ENCODE results near the gene SRCAP. TPM values are rescaled to one million over a fixed set of nuclear protein-coding genes. Genes with fewer than 3 reads are reported as not detected.

SRCAP gene
- total RNA-seq, 1 experiment from 2014 or later, result 6.2 TPM

- DNase-seq (ENCODE audit: low spot score), result peak; percentile 83
Measured at GRCh38 chr16:30775392-30776188, 76.6 kb downstream of the SRCAP start.

DNA sequence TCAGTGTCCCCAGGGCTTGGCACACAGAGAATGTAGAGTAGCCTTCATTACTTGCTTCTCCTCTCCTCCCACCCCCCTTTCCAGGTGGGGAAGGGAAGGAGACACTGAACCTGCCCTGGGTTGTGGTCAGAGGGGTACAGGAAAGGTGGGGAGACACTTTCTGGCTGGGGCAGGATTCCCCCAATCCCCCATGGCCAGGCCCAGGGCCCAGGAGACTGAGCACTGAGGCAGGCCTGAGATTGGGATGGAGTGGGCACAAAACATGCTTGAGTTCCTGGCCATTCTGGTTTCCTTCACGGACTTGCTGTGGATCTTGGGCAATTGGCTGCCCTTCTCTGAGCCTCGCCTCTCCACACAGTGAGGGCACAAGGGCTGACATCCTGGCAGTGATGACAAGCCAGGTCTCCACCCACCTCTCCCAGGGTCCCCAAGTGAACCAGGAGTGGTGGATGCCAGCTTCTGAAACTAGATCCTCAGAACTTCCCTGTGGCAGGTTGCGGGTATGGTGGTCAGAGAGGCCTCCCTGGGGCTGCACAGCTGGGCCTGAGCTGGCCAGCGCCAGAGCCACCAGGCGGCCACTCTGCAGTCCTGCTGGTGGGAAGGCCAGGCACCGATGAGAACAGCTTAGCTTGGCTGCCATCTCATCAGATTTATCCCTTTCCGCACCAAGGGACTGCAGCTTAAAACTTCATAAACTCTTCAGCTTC, 78.8 kb downstream of the SRCAP start:
- DNase-seq (ENCODE audit: low spot score), result peak; percentile 39

DNA sequence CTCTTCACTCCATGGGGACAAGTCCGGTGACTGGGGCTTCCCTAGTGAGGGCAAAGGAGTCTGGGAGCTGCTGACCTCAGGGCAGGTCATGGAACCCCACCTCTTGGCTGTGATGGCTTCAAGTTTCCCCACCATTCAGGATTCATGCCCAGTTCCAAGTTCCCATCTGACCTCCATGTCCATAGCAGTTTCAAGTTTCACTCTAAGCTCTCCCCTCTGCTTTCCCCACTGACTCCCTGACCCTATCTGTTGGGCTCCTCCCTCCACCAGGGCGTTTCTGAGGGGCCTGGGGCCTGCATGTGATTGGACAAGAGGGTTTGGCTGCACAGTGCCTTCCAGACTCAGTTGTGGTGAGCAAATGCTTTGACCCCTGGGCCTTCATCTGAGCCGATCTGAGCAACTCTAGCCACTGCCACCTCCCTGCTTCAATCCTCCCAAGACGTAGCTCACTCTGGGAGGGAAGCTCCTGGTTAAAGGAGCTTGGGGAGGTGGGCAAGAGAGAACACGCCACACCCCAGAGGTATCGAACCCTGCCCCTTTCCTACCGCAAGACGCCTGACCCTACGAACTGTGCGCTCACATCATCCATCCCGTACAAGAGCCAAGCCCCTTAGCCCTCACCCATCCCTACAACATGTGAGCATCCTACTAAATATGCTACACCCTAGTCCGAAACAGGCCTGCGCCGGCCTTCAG, 79.7 kb downstream of the SRCAP start:
- no peak for DNase-seq (ENCODE audit: low spot score)

DNA sequence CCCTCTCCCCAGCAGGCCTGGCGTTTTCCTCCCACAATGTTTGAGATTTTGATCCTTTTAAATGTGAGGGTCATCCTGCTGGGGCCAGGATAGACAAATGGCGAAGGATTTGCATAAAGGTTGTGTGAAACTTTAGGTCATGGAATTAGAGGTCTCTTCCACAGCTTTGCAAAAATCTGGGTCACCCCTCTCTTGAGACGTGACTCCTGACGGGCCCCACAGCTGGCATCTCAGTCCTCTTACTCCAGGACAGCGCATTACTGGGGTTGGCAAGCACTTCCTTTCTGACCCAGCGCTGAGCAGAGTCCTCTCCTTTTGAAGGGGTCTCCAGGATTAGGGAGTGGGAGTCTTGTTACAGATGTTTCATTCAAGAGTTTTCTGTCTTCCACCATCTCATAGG, 80.6 kb downstream of the SRCAP start:
- no peak for DNase-seq (ENCODE audit: low spot score)

DNA sequence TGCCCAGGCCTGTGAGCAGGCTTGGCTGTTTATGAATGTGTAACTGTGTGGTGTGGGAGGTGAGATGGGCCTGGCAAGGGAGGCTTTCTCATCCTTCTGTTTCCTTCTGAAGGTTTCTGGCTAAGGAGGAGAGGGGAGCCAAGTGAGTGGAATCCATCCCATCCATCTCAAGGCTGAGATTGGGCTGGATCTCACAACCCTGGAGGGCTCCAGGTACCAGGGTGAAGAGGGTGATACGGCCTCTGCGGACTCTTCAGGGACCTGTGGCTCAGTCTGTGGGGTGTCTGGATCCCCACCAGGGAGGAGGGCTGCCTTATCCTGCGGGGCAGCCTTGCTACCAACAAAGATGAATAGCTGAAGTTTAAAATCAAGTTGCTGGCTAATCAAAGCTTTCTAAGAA, 81.0 kb downstream of the SRCAP start:
- DNase-seq (ENCODE audit: low spot score), result no peak

GRCh38 chr16:30780549-30780948, 81.6 kb downstream of the SRCAP start:
- no peak for DNase-seq (ENCODE audit: low spot score)

- DNase-seq (ENCODE audit: low spot score), result no peak
Measured at GRCh38 chr16:30782486-30783279, 83.7 kb downstream of the SRCAP start.

GRCh38 chr16:30783280-30784109, 84.5 kb downstream of the SRCAP start:
- no peak for DNase-seq (ENCODE audit: low spot score)

- DNase-seq (ENCODE audit: low spot score), result no peak
Measured at GRCh38 chr16:30784215-30784614, 85.2 kb downstream of the SRCAP start.

GRCh38 chr16:30785126-30786106, 86.4 kb downstream of the SRCAP start:
- no peak for DNase-seq (ENCODE audit: low spot score)

DNA sequence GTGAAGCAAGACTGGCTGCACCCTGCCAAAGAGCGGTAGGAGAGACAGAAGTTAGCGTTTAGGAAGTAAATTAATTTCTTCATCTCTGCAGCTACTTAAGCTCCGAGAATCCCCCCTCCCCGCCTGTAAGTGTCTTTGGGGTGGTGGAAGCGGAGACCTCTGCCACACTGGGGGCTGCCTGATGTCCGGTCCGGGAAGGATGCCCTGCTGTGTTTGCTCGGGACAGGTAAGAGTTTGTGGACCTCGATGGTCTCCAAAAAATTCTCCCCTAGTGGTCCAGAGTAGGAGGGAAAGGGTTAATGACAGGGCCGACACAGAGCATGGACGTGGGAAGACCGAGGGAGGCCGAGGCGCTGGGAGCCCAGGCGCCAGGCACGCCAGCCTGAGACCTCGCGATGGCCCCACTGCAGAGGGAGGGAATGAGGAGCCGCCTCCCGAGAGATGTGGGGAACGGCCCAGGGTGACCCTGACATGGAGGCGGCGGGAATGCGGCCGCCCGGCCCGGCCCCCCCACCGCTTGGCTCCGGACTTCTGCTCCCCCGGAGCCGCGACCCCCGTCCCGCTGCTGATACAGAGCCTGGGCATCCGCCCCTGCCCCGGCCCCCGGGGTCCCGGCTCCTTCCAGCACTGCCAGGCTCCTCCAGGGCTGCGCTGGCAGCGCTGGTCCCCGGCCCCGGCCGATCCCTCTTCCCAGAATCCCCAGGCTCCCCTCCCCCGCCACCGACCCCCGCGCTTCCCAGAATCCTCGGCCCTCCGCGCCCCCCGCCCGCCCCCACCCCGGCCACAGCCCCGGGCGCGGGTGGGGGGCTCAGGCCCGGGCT, 87.4 kb downstream of the SRCAP start:
- no peak for DNase-seq (ENCODE audit: low spot score)

DNA sequence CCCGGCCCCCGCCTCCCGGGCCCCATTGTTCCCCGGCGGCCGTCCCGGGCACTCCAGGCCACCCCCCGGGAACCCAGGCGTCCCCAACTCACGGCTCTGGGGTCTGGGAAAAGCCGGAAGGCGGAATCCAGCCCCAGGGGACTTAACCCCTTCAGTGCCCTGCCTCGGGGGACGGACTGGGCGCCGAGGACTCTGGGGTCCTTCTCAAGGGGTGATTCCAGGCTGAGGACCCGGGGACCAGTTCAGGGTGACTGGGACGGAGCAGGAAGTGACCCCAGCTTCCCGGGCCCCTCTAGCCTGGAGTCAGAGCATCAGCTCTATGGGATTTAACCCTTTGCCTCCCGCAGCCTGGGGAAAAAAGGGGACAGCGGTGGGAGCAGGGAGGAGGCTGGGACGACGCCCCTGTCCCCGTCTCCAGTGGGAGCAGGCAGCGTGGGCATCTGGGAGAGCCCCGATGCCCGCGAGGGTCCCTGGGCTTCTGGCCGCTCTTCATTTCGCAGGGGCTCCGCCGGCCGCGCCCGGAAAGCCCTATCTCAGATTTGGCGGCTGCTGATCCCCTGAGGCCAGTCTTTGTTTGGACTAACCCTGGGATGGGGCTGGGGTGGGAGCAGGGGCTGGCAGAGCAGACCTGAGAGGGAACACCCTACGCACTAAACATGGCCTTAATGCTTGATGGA, 88.1 kb downstream of the SRCAP start, which contains the start of gene ZNF629:
Gene ZNF629 (minus strand): TSS at position 270 of the 677 bp plus-strand sequence. CDS start 2,723 bp downstream, outside the sequence.
- DNase-seq (ENCODE audit: low spot score), result no peak

DNA sequence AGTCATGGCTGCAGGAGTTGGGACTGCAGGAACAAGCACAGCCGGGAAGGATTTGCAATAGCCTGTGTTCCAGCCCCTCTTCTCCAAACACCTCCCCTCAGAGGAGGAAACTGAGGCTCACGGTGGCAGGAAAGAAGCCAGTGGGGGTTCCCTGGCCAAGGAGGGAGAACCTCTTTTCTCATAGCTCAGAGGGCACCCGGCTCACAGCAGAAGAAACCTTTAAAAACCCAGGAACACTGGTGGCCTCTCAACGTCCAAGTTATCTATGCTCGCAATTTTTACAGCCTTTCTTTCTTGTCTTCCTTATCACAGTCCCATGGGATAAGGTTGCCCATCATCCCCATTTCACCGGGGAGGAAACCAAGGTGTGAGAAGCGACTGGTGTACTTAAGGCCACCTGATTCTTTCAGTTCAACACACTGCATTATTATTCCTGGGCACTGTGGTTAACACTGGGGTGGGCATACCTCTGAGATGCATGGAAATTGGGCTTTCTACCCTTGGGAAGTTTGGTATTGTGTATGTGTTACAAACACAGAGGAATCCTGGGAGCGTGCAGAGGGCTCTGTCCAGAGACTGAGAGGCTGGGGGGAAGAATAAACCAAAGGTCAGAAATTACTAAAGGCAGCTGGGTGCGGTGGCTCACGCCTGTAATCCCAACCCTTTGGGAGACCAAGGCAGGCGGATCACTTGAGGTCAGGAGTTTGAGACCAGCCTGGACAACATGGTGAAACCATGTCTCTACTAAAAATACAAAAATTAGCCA, 88.8 kb downstream of the SRCAP start:
- DNase-seq (ENCODE audit: low spot score), result no peak

Measured in H4 (cell line).